Measurements from ENCODE around the gene DAPL1.
A peak's percentile ranks its signal among the peaks of the same experiment; 100 is the strongest.

DNA sequence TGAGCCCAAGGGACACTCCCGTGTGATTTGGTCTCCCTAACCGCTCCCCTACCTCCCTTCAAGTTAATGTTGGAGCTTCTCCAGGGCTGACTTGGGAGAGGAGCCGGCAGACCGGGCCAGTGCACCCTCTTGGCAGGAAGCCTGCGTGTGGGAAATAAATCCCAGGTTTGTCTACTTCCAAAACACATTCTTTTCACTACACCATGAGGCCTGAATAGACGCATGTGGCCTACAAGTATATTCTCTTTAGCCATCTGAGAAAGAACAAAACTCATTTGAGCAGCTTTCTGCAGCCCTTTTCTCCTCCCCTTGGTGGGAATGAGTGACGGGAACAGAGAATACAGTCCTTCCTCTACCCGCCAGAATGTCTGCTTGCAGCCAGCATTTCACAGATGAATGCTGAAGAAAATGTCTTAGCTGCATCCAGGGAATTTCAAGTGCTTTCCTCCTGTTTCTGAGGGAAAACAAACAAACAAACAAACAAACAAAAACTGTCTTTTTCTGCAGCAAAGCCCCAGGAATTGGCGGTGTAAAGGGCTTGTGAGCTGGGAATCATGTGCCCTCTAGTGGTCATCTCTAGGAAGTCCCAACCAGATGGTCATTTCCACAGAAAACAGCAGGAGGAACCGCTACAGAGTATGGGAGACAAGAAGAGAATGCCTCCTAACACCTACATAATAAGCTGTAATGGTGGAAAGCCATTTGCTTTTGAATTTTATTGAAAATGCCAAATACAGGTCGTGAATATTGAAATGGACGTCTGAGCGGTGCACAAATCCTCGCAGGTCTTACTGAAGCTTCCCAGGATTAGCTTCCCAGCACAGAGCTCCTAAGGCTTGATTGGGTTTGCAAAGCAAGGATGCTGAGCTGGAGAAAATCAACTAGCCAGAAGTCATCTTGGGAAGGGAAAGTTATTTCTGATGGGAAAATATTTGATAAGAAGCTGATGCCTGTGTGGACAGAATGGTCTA lies 41.2 kb upstream of the DAPL1 start:
- TF ChIP-seq, protein P1, sequence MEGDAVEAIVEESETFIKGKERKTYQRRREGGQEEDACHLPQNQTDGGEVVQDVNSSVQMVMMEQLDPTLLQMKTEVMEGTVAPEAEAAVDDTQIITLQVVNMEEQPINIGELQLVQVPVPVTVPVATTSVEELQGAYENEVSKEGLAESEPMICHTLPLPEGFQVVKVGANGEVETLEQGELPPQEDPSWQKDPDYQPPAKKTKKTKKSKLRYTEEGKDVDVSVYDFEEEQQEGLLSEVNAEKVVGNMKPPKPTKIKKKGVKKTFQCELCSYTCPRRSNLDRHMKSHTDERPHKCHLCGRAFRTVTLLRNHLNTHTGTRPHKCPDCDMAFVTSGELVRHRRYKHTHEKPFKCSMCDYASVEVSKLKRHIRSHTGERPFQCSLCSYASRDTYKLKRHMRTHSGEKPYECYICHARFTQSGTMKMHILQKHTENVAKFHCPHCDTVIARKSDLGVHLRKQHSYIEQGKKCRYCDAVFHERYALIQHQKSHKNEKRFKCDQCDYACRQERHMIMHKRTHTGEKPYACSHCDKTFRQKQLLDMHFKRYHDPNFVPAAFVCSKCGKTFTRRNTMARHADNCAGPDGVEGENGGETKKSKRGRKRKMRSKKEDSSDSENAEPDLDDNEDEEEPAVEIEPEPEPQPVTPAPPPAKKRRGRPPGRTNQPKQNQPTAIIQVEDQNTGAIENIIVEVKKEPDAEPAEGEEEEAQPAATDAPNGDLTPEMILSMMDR (IDR thresholded peaks at IDR 0.05): peak; percentile 48 to 80 (median 66)
- TF ChIP-seq POLR2AphosphoS5 (IDR thresholded peaks at IDR 0.05; ENCODE audit: insufficient read depth in 1 of 2, low read depth in 1 of 2) (peak in 1 of 2 donors; percentile 10), POLR2A (IDR thresholded peaks at IDR 0.05) (no peak)
